ENCODE results near the gene LIN28B.

DNA sequence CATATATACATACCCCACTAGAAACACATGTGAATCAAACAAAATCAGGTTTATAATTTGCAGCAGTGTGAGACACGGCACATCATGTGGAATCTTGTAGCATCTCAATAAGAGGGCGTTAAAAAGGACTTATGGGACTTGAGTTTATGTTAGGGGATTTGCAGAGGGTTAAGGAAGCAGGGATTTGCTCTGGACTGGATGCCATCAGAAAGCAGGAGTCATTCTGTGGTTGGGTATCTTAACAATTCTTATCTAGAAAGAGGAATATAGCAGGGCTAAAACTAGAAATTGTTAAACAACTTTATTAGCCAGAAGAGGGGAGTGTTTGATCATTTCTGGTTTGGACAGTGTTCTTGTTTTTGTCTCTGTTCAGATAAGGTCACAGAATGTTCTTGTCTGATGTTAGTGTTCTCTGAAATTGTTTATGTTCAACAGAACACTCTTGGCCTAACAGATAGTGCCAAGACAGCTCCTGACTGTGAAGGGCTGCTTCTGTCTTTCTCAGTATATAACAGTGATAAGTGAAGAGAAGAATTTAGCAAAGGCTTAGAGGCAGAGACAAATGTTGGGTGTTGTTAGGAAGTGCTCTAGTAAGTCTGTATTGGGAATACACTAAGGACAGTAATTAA lies 39.2 kb downstream of the LIN28B start:
- TF ChIP-seq, protein P1, sequence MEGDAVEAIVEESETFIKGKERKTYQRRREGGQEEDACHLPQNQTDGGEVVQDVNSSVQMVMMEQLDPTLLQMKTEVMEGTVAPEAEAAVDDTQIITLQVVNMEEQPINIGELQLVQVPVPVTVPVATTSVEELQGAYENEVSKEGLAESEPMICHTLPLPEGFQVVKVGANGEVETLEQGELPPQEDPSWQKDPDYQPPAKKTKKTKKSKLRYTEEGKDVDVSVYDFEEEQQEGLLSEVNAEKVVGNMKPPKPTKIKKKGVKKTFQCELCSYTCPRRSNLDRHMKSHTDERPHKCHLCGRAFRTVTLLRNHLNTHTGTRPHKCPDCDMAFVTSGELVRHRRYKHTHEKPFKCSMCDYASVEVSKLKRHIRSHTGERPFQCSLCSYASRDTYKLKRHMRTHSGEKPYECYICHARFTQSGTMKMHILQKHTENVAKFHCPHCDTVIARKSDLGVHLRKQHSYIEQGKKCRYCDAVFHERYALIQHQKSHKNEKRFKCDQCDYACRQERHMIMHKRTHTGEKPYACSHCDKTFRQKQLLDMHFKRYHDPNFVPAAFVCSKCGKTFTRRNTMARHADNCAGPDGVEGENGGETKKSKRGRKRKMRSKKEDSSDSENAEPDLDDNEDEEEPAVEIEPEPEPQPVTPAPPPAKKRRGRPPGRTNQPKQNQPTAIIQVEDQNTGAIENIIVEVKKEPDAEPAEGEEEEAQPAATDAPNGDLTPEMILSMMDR (IDR thresholded peaks at IDR 0.05): peak; percentile 16; the same call in 1 of the 3 replicates
- TF ChIP-seq POLR2A (IDR thresholded peaks at IDR 0.05; ENCODE audit: low read length): no peak
- TF ChIP-seq, protein P2, sequence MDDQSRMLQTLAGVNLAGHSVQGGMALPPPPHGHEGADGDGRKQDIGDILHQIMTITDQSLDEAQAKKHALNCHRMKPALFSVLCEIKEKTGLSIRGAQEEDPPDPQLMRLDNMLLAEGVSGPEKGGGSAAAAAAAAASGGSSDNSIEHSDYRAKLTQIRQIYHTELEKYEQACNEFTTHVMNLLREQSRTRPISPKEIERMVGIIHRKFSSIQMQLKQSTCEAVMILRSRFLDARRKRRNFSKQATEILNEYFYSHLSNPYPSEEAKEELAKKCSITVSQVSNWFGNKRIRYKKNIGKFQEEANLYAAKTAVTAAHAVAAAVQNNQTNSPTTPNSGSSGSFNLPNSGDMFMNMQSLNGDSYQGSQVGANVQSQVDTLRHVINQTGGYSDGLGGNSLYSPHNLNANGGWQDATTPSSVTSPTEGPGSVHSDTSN (IDR thresholded peaks at IDR 0.05): no peak
- TF ChIP-seq, protein P3, sequence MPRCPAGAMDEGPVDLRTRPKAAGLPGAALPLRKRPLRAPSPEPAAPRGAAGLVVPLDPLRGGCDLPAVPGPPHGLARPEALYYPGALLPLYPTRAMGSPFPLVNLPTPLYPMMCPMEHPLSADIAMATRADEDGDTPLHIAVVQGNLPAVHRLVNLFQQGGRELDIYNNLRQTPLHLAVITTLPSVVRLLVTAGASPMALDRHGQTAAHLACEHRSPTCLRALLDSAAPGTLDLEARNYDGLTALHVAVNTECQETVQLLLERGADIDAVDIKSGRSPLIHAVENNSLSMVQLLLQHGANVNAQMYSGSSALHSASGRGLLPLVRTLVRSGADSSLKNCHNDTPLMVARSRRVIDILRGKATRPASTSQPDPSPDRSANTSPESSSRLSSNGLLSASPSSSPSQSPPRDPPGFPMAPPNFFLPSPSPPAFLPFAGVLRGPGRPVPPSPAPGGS (IDR thresholded peaks at IDR 0.05): no peak
- no peak for TF ChIP-seq BHLHE40 (IDR thresholded peaks at IDR 0.05; ENCODE audit: low read depth, low read length)
- TF ChIP-seq, protein P4, sequence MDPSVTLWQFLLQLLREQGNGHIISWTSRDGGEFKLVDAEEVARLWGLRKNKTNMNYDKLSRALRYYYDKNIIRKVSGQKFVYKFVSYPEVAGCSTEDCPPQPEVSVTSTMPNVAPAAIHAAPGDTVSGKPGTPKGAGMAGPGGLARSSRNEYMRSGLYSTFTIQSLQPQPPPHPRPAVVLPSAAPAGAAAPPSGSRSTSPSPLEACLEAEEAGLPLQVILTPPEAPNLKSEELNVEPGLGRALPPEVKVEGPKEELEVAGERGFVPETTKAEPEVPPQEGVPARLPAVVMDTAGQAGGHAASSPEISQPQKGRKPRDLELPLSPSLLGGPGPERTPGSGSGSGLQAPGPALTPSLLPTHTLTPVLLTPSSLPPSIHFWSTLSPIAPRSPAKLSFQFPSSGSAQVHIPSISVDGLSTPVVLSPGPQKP (IDR thresholded peaks at IDR 0.05; ENCODE audit: low read depth, low read length): no peak
- TF ChIP-seq POLR2AphosphoS2 (conservative IDR thresholded peaks at IDR 0.05; ENCODE audit: low read length): no peak
- TF ChIP-seq EP300 (IDR thresholded peaks at IDR 0.05): no peak
- no peak for TF ChIP-seq CHD4 (IDR thresholded peaks at IDR 0.05; ENCODE audit: borderline replicate concordance)
- no peak for TF ChIP-seq NPAS2 (CRISPR knock-in tag; IDR thresholded peaks at IDR 0.05; ENCODE audit: borderline replicate concordance)
- TF ChIP-seq RCOR1 (IDR thresholded peaks at IDR 0.05; ENCODE audit: low read depth, low read length): no peak
- TF ChIP-seq KDM1A (IDR thresholded peaks at IDR 0.05; ENCODE audit: low read depth): no peak
- TF ChIP-seq, protein P5, sequence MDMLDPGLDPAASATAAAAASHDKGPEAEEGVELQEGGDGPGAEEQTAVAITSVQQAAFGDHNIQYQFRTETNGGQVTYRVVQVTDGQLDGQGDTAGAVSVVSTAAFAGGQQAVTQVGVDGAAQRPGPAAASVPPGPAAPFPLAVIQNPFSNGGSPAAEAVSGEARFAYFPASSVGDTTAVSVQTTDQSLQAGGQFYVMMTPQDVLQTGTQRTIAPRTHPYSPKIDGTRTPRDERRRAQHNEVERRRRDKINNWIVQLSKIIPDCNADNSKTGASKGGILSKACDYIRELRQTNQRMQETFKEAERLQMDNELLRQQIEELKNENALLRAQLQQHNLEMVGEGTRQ (IDR thresholded peaks at IDR 0.05): no peak
